OCI-LY3 (cell line): ENCODE data around the gene FREM2.

Experiments used
- H2AFZ ChIP-seq: fragments of 200-600, 300-600 bp; shearing (Covaris generic); 2 replicates; pipeline ENCODE4 v1.6.0; 2014; ENCODE audit warnings: antibody characterized with exemption, low read depth, low read length
- H3K27ac ChIP-seq: fragments of 200-600, 300-600 bp; sonication (generic); 2 replicates; pipeline ENCODE4 v1.5.1; 2014; ENCODE audit warnings: mild to moderate bottlenecking, low read length, moderate library complexity, mixed read lengths
- H3K27me3 ChIP-seq: fragments of 200-600, 300-600 bp; sonication (generic); 2 replicates; pipeline ENCODE4 v1.6.1; 2014; ENCODE audit warnings: low read depth, low read length, mixed read lengths
- H3K36me3 ChIP-seq: fragments of 200-600, 300-600 bp; sonication (generic); replicated peaks from 2 replicates; pipeline ENCODE3; 2014; ENCODE audit warnings: low read depth, low read length, mixed read lengths
- H3K4me1 ChIP-seq: fragments of 300-600, 200-600 bp; sonication (generic); 2 replicates; pipeline ENCODE4 v1.6.1; 2014; ENCODE audit warnings: low read length, mixed read lengths
- H3K4me2 ChIP-seq: fragments of 200-600, 300-600 bp; sonication (generic); 2 replicates; pipeline ENCODE4 v1.6.1; 2014; ENCODE audit warnings: low read length, mixed read lengths
- H3K4me3 ChIP-seq: fragments of 300-600, 200-600 bp; sonication (generic); 2 replicates; pipeline ENCODE4 v1.5.1; 2014; ENCODE audit warnings: antibody characterized with exemption, mild to moderate bottlenecking, low read length, moderate library complexity
- H3K79me2 ChIP-seq: fragments of 300-600, 200-600 bp; shearing (Covaris generic); 2 replicates; pipeline ENCODE4 v1.6.1; 2014; ENCODE audit warnings: mild to moderate bottlenecking, low read length, mixed read lengths
- H3K9ac ChIP-seq: fragments of 300-600, 200-600 bp; shearing (Covaris generic); 2 replicates; pipeline ENCODE4 v1.6.0; 2014; ENCODE audit warnings: mild to moderate bottlenecking, low read length, moderate library complexity
- H3K9me3 ChIP-seq: fragments of 200-600, 300-600 bp; shearing (Covaris generic); 2 replicates; pipeline ENCODE4 v1.6.1; 2014; ENCODE audit warnings: low read length, mixed read lengths; ENCODE audit not compliant: insufficient read depth
- H4K20me1 ChIP-seq: fragments of 200-600, 300-600 bp; sonication (generic); 2 replicates; pipeline ENCODE4 v1.6.1; 2016; ENCODE audit warnings: low read length, mixed read lengths; ENCODE audit not compliant: insufficient read depth
- EZH2phosphoT487 ChIP-seq: fragments of 200-600 bp; shearing (Covaris generic); IDR thresholded peaks from 2 replicates; pipeline ENCODE4 v1.6.1; 2018; ENCODE audit warnings: antibody characterized with exemption, mixed run types, low read depth
- TF ChIP-seq, protein P1 (sequence below): fragments of 200-600, 300-600 bp; sonication (generic); IDR thresholded peaks from 2 replicates; pipeline ENCODE4 v1.5.1; 2014; ENCODE audit warnings: antibody characterized with exemption, low read length, low read depth

FREM2 gene

DNA sequence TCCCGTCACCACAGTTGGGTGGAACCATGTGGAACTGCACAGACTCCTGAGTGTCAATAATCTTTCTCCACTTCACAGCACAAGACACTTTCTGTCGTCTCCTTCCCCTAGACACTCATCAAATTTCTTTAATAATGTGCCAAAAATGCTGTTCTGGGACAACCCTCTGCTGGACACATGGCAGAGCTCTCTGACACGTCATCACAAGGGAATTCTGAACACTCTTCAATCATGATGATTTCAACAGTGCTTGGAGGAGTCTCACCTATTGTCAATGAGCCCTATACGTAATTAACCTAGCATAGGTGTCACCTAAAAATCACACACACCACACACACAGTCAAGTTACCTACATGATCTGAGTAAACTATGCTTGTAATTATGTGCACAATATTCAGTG lies 162.4 kb downstream of the FREM2 start:
- H3K4me2 ChIP-seq = no peak overlapping the region
- no peaks in the 10 kb centered on the region for H3K36me3 ChIP-seq
- TF ChIP-seq EZH2phosphoT487 = no peak
- TF ChIP-seq, protein P1, sequence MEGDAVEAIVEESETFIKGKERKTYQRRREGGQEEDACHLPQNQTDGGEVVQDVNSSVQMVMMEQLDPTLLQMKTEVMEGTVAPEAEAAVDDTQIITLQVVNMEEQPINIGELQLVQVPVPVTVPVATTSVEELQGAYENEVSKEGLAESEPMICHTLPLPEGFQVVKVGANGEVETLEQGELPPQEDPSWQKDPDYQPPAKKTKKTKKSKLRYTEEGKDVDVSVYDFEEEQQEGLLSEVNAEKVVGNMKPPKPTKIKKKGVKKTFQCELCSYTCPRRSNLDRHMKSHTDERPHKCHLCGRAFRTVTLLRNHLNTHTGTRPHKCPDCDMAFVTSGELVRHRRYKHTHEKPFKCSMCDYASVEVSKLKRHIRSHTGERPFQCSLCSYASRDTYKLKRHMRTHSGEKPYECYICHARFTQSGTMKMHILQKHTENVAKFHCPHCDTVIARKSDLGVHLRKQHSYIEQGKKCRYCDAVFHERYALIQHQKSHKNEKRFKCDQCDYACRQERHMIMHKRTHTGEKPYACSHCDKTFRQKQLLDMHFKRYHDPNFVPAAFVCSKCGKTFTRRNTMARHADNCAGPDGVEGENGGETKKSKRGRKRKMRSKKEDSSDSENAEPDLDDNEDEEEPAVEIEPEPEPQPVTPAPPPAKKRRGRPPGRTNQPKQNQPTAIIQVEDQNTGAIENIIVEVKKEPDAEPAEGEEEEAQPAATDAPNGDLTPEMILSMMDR = no peak
- no peaks in the 10 kb centered on the region for H4K20me1 ChIP-seq
- H2AFZ ChIP-seq = no peak overlapping the region
- H3K27me3 ChIP-seq = peaks cover 7% of the 10 kb centered on the region; the same call in 1 of the 2 replicates
- H3K27ac ChIP-seq = no peak overlapping the region
- no peaks in the 10 kb centered on the region for H3K79me2 ChIP-seq
- H3K9me3 ChIP-seq = no peaks in the 10 kb centered on the region
- no peaks in the 10 kb centered on the region for H3K4me1 ChIP-seq
- no peak overlapping the region for H3K4me3 ChIP-seq
- no peak overlapping the region for H3K9ac ChIP-seq

DNA sequence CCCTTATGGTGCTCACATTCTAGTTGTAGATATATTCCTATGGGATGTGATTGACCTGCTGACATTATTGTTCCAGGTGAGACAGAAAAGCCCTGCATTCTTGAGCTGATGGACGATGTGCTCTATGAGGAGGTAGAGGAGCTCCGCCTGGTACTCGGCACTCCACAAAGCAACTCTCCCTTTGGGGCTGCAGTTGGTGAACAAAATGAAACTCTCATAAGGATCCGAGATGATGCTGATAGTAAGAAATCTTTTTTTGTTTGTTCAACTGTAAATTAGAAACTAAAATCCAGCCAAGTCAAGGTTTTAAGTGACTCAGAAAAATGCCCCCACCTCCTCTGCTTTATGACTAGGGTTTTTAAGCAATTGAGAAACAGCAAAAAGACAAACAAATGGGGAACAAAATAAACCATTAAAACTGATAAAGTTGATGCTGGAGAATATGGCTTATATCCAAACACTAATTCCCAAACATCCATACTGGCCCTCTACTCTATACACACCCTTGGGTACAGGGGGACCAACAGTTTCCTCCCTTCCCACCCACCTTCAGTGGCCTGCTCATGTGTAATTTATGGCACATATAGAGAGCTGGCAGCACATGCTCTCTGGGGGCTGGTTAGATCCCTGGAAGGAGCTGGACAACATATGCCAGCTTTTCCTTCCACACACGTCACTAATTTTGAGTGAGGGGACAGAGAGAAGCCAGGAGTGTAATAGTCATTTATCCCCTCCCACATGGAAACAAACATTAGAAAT lies 164.2 kb downstream of the FREM2 start:
- no peaks in the 10 kb centered on the region for H3K36me3 ChIP-seq
- H3K9me3 ChIP-seq = no peaks in the 10 kb centered on the region
- H3K4me1 ChIP-seq = no peaks in the 10 kb centered on the region
- TF ChIP-seq, protein P1 = no peak
- TF ChIP-seq EZH2phosphoT487 = no peak
- H3K4me3 ChIP-seq = no peak overlapping the region
- no peaks in the 10 kb centered on the region for H4K20me1 ChIP-seq
- H3K9ac ChIP-seq = no peak overlapping the region
- no peak overlapping the region for H3K27ac ChIP-seq
- H2AFZ ChIP-seq = no peak overlapping the region
- H3K79me2 ChIP-seq = no peaks in the 10 kb centered on the region
- H3K27me3 ChIP-seq = peaks cover 7% of the 10 kb centered on the region; the same call in 1 of the 2 replicates
- H3K4me2 ChIP-seq = no peak overlapping the region

DNA sequence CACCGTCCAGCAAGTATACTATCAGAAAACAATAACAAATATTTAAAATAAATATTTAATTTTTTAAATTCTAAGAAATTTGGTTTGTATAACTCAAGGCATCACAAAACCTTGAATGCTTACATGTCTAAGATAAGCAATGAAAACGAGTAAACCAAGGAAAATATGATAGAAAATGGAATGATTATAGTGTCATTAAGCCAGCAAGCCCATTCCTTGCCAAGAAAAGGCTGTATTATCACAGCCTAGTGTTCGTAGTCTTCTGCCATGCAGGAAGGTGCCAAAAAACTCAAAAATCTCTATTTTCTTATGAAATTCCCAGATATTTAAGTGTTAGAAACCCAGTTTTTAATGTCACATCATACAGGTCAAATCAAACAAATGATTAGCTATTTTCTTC lies 167.3 kb downstream of the FREM2 start:
- H2AFZ ChIP-seq = no peak overlapping the region
- no peaks in the 10 kb centered on the region for H4K20me1 ChIP-seq
- H3K36me3 ChIP-seq = no peaks in the 10 kb centered on the region
- H3K4me2 ChIP-seq = no peak overlapping the region
- TF ChIP-seq EZH2phosphoT487 = no peak
- TF ChIP-seq, protein P1 = no peak
- H3K79me2 ChIP-seq = no peaks in the 10 kb centered on the region
- H3K9me3 ChIP-seq = no peaks in the 10 kb centered on the region
- H3K27me3 ChIP-seq = peaks cover 5% of the 10 kb centered on the region; the same call in 1 of the 2 replicates
- no peak overlapping the region for H3K27ac ChIP-seq
- no peak overlapping the region for H3K4me3 ChIP-seq
- H3K4me1 ChIP-seq = no peaks in the 10 kb centered on the region
- H3K9ac ChIP-seq = no peak overlapping the region

DNA sequence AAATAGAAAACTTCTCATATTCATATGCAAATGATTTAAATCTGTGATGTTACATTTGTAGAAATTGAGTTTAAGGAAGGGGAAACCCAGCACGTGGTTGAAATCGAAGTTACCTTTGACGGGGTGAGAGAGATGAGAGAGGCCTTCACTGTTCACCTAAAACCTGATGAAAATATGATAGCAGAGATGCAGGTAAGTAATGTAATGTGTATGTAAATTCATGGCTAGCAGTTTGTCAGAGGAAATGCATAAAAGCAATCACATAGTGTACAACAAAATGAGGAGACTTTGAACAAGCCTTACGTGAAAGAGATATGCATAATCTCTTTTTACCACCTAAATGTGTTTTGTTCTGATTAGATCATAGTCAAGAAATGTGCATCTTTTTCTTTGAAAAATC lies 169.2 kb downstream of the FREM2 start:
- Histone ChIP-seq H3K4me2 (no peak overlapping the region), H3K4me1 (no peaks in the 10 kb centered on the region), H2AFZ (no peak overlapping the region), H3K27ac (no peak overlapping the region), H3K79me2 (no peaks in the 10 kb centered on the region), H3K27me3 (no peaks in the 10 kb centered on the region), H3K36me3 (no peaks in the 10 kb centered on the region), H4K20me1 (no peaks in the 10 kb centered on the region), H3K9me3 (no peaks in the 10 kb centered on the region), H3K9ac (no peak overlapping the region), H3K4me3 (no peak overlapping the region)
- TF ChIP-seq, protein P1 = no peak
- no peak for TF ChIP-seq EZH2phosphoT487
